ENCODE data around the gene MROH2B. TPM values are rescaled to one million over a fixed set of nuclear protein-coding genes. Genes with fewer than 3 reads are reported as not detected.

The MROH2B gene
- total RNA-seq, 1 experiment from 2014 or later = not detected

- POLR2A ChIA-PET = no interaction called here
- Histone ChIP-seq H3K36me3 (ENCODE audit: control insufficient read depth, insufficient read depth, low read length) (no peaks in the 10 kb centered on the region), H3K27me3 (ENCODE audit: control insufficient read depth, insufficient read depth, low read length) (no peaks in the 10 kb centered on the region), H3K4me1 (ENCODE audit: control insufficient read depth, insufficient read depth, low read length) (no peaks in the 10 kb centered on the region), H3K4me3 (ENCODE audit: low read depth in 2 of 2, low read length in 2 of 2) (no peak overlapping the region), H3K9me3 (ENCODE audit: control insufficient read depth, insufficient read depth, low read depth, low read length) (no peaks in the 10 kb centered on the region), H3K27ac (ENCODE audit: low read length) (no peak overlapping the region)
- ATAC-seq (no peak), DNase-seq (ENCODE audit: low read depth, low spot score) (no peak)
- TF ChIP-seq, protein P1, sequence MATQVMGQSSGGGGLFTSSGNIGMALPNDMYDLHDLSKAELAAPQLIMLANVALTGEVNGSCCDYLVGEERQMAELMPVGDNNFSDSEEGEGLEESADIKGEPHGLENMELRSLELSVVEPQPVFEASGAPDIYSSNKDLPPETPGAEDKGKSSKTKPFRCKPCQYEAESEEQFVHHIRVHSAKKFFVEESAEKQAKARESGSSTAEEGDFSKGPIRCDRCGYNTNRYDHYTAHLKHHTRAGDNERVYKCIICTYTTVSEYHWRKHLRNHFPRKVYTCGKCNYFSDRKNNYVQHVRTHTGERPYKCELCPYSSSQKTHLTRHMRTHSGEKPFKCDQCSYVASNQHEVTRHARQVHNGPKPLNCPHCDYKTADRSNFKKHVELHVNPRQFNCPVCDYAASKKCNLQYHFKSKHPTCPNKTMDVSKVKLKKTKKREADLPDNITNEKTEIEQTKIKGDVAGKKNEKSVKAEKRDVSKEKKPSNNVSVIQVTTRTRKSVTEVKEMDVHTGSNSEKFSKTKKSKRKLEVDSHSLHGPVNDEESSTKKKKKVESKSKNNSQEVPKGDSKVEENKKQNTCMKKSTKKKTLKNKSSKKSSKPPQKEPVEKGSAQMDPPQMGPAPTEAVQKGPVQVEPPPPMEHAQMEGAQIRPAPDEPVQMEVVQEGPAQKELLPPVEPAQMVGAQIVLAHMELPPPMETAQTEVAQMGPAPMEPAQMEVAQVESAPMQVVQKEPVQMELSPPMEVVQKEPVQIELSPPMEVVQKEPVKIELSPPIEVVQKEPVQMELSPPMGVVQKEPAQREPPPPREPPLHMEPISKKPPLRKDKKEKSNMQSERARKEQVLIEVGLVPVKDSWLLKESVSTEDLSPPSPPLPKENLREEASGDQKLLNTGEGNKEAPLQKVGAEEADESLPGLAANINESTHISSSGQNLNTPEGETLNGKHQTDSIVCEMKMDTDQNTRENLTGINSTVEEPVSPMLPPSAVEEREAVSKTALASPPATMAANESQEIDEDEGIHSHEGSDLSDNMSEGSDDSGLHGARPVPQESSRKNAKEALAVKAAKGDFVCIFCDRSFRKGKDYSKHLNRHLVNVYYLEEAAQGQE (IDR thresholded peaks at IDR 0.05; ENCODE audit: insufficient read depth in 1 of 2, low read depth in 2 of 2, low read length in 1 of 2) = no peak
- TF ChIP-seq POLR2AphosphoS5 (IDR thresholded peaks at IDR 0.05; ENCODE audit: low read depth, low read length) (no peak), SIN3A (IDR thresholded peaks at IDR 0.05; ENCODE audit: borderline replicate concordance, insufficient read depth, low read depth, low read length) (no peak), CTCF (IDR thresholded peaks at IDR 0.05) (no peak), TCF7L2 (IDR thresholded peaks at IDR 0.05; ENCODE audit: low read depth, low read length) (no peak)
- in situ Hi-C loops (cut with HindIII; ENCODE audit: low pct_unique_long_range_greater_than_20kb, low sequenced_read_pairs) = no loop called here
- no TSS peak for BruUV-seq (replicated peaks)
- intact Hi-C loops (cut with micrococcal nuclease; ENCODE audit: unreplicated experiment) = no loop called here
- CTCF ChIA-PET = no interaction called here
Measured at GRCh38 chr5:41087461-41087860, 16.3 kb upstream of the MROH2B start.

- no peaks in the 10 kb centered on the region for H3K4me1 ChIP-seq (ENCODE audit: control insufficient read depth, insufficient read depth, low read length)
- no peaks in the 10 kb centered on the region for H3K36me3 ChIP-seq (ENCODE audit: control insufficient read depth, insufficient read depth, low read length)
- ATAC-seq (no peak), DNase-seq (ENCODE audit: low read depth, low spot score) (no peak)
- intact Hi-C loops (cut with micrococcal nuclease; ENCODE audit: unreplicated experiment) (no loop called here), in situ Hi-C loops (cut with HindIII; ENCODE audit: low pct_unique_long_range_greater_than_20kb, low sequenced_read_pairs) (no loop called here)
- CTCF ChIA-PET = no interaction called here
- no peaks in the 10 kb centered on the region for H3K9me3 ChIP-seq (ENCODE audit: control insufficient read depth, insufficient read depth, low read depth, low read length)
- no peak overlapping the region for H3K27ac ChIP-seq (ENCODE audit: low read length)
- POLR2A ChIA-PET = no interaction called here
- no TSS peak for BruUV-seq (replicated peaks)
- H3K27me3 ChIP-seq (ENCODE audit: control insufficient read depth, insufficient read depth, low read length) = no peaks in the 10 kb centered on the region
- no peak for TF ChIP-seq TCF7L2 (IDR thresholded peaks at IDR 0.05; ENCODE audit: low read depth, low read length)
- TF ChIP-seq, protein P1 (IDR thresholded peaks at IDR 0.05; ENCODE audit: insufficient read depth in 1 of 2, low read depth in 2 of 2, low read length in 1 of 2) = no peak
- TF ChIP-seq POLR2AphosphoS5 (IDR thresholded peaks at IDR 0.05; ENCODE audit: low read depth, low read length) = no peak
- TF ChIP-seq CTCF (IDR thresholded peaks at IDR 0.05) = no peak
- no peak for TF ChIP-seq SIN3A (IDR thresholded peaks at IDR 0.05; ENCODE audit: borderline replicate concordance, insufficient read depth, low read depth, low read length)
- no peak overlapping the region for H3K4me3 ChIP-seq (ENCODE audit: low read depth in 2 of 2, low read length in 2 of 2)
Measured at GRCh38 chr5:41083306-41083705, 12.2 kb upstream of the MROH2B start.

Data from Panc1 (cell line).